ENCODE results near the gene OTP.

Gene OTP

GRCh38 chr5:77637998-77638762 is at the start of gene OTP:
TSS of gene OTP (minus strand) at chr5:77638713. CDS start at chr5:77638549, 164 bp downstream.
- no peak for DNase-seq

- no peak for DNase-seq
Observed at GRCh38 chr5:77683171-77683732, 44.7 kb upstream of the OTP start.

- no peak for DNase-seq
Observed at GRCh38 chr5:77670526-77670925, 32.0 kb upstream of the OTP start.

GRCh38 chr5:77669677-77670076 is 31.2 kb upstream of the OTP start:
- no peak for DNase-seq

GRCh38 chr5:77663090-77663863 is 24.8 kb upstream of the OTP start:
- no peak for DNase-seq

GRCh38 chr5:77662635-77663034 is 24.1 kb upstream of the OTP start:
- DNase-seq: no peak

- DNase-seq: no peak
Observed at GRCh38 chr5:77658662-77659061, 20.1 kb upstream of the OTP start.

GRCh38 chr5:77651343-77651742 is 12.8 kb upstream of the OTP start:
- no peak for DNase-seq

GRCh38 chr5:77650686-77651085 is 12.2 kb upstream of the OTP start:
- DNase-seq: no peak

- DNase-seq: no peak
Observed at GRCh38 chr5:77649776-77650175, 11.3 kb upstream of the OTP start.

GRCh38 chr5:77645995-77646639 is 7.6 kb upstream of the OTP start:
- no peak for DNase-seq

GRCh38 chr5:77645158-77645994 is 6.9 kb upstream of the OTP start:
- DNase-seq: peak; percentile 52 to 64

GRCh38 chr5:77644371-77645157 is 6.1 kb upstream of the OTP start:
- DNase-seq: no peak

GRCh38 chr5:77643654-77644370 is 5.3 kb upstream of the OTP start:
- DNase-seq: no peak

GRCh38 chr5:77642738-77643653 is 4.5 kb upstream of the OTP start:
- no peak for DNase-seq

GRCh38 chr5:77641963-77642737 is 3.6 kb upstream of the OTP start:
- no peak for DNase-seq

- no peak for DNase-seq
Observed at GRCh38 chr5:77641397-77641943, 3.0 kb upstream of the OTP start.

- DNase-seq: no peak
Observed at GRCh38 chr5:77640589-77641396, 2.3 kb upstream of the OTP start.

All from stimulated activated CD4-positive, alpha-beta T cell treated with anti-CD3 and anti-CD28 coated beads, Interleukin-2, amount 100 ng/mL, for 24 hours (primary cell).